C1 segment of cervical spinal cord (tissue), 14 donors: Measurements from ENCODE around the gene PRODH2.
"Not testable (repeated sequence)": the region's sequence is repeated elsewhere in the genome, so short reads cannot be mapped to it uniquely, and the experiment has no call there.

Source experiments
- DNase-seq, 14 donors: peaks; one replicate each; lab custom pipeline; 2025; lab: John Stamatoyannopoulos, UW

The PRODH2 gene

DNA sequence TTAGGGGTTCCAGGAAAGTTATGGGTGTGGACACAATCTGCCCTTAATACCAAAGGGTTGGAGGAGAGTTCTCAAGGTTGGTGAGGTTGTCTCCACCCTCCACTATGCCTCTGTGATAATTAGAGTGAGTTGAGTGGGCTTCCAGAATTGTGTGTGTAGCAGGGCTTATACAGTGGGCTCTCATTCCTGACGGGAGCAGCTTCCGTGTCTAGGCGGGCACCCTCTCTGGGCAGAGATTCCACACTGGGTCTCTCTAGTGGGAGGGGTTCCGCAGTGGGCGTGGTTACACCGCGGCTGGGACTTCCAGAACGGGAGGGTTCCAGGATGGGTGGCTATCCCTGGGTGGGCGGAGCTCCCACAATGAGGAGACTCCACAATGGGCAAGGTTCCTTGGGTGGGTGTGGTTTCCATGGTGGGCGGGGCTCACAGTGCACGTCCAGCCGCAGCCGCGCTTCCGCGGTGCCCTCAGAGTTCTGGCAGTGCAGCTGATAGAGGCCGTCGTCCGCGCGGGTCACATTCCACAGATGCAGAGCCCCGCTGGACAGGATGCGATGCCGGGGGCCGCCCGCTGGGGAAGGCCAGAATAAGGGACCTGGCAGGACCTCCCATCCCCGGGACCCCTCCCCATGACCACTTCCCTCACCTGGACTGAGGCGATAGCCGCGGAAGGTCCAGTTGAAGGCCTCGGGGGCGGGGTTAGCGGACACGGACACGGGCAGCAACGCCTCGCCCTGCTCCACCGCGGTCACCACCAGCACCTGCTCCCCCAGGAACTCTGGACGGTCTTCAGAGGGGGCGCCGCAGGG is 31.2 kb upstream of the PRODH2 start:
- DNase-seq, result no peak

DNA sequence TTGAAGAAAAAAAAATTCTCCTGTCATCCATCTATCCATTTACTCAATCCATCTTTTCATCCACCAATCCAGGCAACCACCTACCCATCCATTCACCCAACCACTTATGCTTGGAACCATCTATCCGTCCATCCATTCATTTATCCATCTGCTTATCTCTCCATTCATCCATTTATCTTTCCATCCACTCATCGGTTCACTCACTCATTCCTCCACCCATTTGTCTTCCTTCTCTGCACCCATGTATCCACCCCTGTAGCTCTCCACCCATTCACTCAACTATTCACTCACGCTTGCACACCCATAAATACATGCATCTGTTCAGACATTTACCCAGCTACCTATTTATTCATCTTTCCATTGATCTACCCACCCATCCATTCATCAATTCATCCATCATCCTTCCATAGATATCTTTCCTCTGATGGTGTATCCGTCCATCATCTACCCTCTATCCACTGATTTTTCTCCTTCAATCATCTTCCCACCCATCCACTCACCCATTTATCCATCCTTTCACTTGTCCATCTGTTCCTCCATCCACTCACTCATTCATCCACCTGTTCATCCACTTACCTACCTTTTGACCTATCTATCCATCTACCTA is 30.1 kb upstream of the PRODH2 start:
- no peak for DNase-seq

DNA sequence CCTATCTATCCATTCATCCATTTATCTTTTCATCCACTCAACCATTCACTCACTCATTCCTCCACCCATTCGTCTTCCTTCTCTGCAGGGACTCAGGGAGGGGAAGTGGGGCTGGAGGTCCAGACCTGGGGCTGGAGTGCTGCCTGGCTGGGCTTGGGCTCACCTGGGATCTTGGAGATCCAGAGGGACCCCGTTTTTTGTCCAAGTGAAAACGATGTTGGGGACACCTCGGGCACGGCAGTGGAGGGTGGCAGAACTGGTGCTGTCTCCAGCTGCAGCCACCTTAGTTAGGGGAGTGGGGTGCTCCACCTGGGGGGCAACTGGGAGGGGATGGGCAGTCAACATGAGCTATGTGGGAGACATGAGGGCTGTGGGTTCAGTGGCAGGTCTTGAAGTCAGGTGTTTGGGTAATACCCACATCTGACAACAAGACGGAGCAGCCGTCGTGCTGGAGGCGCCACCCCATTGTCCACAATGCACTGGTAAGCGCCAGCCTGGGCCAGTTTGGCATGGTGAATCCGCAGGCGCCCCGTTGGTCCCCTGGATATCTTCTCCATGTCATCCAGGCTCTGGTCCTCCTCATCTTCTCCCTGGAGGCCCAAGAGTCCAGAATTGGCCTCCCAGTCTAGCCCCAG is 29.4 kb upstream of the PRODH2 start:
- no peak for DNase-seq

DNA sequence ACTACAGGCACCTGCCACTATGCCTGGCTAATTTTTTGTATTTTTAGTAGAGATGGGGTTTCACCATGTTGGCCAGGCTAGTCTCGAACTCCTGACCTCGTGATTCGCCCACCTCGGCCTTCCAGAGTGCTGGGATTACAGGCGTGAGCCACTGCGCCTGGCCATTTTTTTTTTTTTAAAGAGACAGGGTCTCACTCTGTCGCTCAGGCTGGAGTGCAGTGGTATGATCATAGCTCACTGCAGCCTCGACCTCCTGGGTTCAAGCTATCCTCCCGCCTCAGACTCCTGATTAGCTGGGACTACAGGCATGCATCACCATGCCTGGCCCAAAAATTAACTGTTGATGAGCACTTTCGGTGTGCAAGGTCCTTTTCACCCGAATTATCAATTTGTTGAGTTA is 23.5 kb upstream of the PRODH2 start:
- DNase-seq, result not testable (repeated sequence)

DNA sequence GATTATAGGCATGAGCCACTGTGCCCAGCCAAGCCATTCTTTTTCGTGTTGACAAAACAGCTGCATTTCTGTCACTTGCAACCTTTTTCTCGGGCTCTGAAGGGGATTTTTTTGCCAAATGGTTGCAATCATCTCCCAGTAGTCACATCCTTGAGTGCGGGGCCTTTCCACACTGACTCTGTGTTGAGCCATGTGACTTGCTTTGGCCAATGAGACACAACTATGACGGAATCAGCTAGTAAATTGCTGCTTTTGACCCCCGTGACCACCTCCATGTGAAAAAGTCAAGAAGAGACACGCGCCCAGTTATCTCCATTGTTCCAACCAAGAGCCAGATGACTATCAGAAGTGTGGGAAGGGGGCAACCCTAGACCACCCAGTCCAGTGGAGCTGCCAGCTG is 21.3 kb upstream of the PRODH2 start:
- no peak for DNase-seq

DNA sequence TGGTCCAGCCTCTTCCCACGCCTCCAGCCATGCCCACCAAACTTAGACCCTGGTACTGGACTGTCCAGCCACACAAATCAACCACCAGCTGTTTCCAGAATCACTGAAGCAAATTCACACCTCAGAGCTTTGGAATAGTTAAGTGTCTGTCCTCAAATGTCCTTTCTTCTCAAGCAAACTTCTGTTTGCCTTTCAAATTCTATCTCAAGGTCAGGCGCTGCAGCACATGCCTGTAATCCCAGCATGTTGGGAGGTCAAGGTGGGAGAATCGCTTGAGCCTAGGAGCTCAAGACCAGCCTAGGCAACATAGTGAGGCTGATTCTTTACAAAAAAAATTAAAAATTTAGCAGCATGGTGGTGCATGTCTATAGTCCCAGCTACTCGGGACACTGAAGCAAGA is 19.4 kb upstream of the PRODH2 start:
- DNase-seq, result no peak

DNA sequence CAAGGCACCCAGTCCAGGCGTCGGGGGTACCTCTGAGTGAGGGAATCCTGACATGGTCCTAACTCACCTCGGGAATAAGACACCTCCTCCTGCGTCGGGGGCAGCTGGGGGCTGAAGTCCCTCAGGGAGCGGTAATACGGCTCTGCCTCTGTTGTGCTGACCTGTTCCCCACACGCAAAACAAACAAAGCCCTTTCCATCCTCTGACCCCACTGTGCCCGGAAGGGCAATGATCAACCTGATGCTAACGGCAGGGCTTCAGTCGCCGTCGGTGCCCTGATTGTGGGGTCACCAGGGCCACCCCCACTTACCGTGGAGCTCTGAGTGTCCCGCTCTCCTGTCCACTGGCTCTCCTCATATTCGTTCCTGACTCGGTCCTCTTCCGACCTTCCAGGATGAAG is 18.3 kb upstream of the PRODH2 start:
- DNase-seq, result no peak

DNA sequence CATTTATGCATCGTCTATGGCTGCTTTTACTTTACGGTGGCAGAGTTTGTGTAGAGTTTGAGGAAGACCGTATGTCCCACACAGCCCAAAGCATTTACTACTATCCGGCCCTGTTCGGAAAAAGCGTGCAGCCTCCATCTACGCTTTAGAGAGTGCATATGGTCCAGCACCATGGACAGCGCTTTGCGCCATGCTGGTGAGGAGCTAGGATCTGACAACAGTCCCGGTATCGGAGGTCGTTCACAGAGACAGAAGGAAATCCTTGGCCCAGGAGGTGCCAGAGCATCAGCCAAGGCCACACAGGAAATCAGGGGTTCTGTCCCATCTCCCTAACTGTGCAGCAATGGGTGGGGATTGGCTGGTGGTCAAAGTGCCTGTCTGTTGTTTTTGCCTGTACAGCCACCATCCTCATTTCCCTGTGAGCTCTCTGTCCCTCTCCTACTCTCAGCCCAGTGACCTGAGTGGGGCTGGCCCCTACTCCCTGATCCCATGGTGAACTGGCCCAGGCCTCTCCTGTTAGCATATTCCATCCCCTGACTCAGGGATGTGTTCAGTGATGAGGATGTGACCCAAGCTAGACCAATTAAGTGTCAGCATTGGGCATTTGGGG is 16.2 kb upstream of the PRODH2 start:
- DNase-seq, result peak in 4 of 14 donors; percentile 3 to 27 (median 14)

DNA sequence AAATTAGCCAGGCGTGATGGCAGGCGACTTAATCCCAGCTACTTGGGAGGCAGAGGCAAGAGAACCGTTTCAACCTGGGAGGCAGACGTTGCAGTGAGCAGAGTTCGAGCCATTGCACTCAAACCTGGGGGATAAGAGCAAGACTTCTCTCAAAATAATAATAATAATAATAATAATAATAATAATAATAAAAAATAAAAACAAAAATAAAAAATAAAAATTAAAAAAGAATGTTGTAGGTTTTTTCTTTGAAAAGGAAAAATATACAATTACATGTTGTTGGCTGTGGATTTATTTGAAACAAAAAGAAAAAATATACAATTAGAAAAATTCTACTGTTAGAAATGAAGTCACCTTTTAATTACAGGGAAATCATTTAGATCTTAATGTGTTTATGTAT is 11.5 kb upstream of the PRODH2 start:
- DNase-seq, result no peak

DNA sequence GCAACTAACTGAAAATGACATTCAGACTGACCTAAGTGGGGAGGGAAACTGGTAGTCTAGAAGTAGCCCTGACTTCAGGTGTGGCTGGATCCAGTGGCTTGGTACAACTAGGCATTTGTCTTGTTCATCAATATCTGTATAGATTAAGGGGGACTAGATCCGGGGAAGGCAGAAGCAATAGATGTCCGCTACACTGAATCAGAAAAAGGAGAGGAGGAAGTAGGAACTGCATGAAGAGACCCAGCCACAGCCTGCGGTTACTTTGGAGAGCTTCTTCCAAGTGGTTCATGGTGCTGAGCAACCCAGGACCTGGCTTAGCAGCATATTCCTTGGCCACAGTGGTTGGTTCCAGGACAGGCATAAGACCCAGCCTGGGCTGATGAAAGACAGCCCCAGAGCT is 9.9 kb upstream of the PRODH2 start:
- DNase-seq, result no peak

DNA sequence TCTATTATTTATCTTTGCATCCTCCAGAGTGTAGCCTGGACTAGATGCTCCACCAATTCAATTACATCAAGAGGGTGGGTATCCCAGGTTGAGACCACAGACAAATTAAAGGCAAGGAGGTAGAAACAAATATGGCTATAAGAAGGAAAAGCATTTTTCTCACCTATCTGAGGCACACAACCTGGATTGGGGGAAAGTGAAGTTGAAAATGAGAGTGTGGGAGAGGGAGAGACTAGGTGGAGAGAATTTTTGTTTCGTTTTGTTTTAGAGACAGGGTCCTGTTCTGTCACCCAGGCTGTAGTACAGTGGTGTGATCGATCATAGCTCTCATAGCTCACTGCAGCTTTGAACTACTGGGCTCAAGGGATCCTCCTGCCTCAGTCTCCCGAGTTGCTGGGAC is 5.8 kb upstream of the PRODH2 start:
- DNase-seq, result no peak

DNA sequence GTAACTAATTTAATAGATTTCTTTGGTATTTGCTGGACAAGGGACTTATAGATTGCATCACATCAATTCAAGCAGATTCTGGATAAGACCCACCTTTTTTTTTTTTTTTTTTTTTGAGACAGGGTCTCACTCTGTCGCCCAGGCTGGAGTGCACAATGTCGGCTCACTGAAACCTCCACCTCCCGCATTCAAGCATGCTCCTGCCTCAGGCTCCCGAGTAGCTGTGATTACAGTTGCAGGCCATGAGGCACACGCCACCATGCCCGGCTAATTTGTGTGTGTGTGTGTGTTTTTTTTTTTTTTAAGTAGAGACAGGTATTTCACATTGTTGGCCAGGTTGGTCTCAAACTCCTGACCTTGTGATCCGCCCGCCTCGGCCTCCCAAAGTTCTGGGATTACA is 4.2 kb upstream of the PRODH2 start:
- no peak for DNase-seq

DNA sequence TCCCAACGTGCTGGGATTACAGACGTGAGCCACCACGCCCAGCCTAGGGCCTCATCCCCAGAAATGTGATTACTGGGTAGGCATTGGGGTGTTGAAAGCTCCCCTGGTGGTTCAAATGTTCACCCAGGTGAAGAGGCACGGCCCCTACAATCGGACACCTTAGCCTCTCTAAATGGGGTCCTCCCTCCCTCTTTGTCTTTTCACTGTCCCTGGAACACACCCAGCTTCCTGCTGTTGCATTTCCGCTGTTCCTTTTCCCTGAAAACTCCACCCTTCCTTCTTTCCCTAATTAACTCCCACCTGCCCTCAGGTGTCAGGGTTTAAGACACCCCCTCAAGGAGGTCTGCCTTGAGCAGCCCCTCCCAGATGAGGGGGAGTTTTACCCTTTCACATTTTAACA is 3.6 kb upstream of the PRODH2 start:
- no peak for DNase-seq

DNA sequence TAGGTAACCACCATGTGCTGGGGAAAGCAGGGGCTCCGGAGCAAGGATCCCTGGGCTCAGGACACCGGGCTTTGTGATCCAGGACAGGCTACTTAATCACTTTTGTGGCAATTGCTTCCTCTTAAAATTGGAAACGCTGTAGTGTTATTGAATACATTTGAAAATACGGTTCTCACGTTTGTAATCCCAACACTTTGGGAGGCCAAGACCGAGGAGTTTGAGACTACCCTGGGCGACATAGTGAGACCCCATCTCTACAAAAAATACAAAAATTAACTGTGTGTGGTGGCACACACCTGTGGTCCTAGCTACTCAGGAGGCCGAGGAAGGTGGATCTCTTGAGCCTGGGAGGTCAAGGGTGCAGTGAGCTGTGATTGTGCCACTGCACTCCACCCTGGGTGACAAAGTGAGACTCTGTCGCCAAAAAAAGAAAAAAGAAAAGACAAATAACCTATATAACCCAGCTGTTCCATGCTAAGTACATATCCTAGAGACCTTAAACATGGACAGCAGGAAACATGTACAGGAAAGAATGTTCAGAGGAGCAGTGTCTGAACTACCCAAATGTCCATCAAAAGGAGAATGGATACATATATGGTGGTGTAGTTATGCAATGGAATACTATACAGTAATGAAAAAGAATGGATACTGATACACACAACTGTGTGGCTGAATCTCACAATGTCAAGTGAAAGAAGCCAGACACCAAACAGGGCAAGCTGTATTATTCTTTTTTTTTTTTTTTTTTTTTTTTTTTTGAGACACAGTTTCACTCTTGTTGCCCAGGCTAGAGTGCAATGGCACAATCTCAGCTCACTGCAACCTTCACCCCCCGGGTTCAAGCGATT is 622 bp upstream of the PRODH2 start:
- DNase-seq, result no peak

DNA sequence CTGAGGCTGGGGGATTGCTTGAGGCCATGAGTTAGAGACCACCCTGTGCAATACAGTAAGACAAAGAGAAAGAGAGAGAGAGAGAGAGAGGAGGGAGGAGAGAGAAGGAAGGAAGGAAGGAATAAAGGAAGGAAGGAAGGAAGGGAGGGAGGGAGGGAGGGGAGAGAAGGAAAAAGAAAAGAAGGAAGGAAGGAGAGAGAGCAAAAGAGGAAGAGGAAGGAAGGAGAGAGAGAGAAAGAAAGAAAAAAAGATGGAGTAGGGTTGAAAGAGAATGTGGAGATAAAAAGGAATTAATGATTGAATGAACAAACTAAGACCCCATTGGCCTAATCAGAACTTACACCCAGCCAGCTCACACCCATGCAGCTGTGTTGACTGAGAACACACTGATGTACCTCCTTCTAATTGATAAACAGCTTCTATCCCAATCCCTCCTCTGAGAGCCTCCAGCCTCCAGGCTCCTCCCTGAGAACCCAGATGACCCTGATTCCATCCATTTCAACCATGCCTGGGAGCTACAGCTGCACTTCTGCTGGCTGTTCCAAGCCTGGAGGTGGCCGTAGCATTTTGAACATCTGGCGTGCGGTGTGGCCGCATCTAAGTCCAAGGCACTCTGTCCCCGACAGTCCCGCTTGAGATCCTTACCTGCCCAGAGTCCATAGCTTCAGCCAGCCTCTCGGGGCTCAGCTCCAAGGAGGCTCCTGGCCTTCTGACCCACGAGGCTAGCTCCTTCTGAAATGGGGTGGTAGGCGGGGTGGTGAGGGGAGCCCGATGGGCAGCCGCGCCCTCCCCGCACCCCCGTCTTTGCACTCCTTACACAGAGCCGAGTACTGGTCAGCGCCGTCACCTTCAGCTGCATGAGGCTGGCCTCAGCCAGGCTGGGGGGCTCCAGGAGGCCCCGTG is 1.1 kb downstream of the PRODH2 start:
- no peak for DNase-seq

DNA sequence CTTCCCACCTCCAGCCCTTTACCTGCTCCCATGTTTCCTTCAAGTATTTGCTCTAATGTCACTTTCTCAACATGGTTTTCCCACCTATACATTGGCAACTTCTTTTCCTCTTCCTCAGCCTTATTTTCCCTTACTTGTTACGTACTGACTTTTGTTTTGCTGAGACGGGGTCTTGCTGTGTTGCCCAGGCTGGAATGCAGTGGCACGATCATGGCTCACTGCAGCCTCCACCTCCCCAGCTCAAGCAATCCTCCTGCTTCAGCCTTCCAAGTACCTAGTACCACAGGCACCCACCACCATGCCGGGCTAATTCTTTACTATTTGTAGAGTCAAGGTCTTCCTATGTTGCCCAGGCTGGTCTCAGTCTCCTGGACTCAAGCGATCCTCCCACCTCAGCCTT is 5.0 kb downstream of the PRODH2 start:
- no peak for DNase-seq

DNA sequence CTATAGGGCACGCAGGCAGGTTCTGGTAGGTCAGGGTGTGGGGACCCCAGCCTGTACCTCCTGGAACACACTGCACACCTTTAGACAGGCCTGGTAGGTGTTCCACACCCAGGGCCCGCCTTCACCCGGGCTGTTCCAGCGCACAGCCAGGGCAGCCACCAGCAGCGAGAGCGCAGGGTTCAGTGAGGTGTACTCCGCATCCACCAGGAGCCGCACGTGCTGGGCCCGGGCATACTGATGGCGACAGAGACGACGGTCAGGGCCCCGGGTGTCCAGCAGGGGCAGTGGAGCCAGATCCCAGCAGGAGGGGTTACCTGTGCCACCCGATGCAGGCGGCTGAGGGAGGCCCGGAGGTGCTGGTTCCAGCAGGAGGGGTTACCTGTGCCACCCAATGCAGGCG is 6.0 kb downstream of the PRODH2 start:
- no peak for DNase-seq

DNA sequence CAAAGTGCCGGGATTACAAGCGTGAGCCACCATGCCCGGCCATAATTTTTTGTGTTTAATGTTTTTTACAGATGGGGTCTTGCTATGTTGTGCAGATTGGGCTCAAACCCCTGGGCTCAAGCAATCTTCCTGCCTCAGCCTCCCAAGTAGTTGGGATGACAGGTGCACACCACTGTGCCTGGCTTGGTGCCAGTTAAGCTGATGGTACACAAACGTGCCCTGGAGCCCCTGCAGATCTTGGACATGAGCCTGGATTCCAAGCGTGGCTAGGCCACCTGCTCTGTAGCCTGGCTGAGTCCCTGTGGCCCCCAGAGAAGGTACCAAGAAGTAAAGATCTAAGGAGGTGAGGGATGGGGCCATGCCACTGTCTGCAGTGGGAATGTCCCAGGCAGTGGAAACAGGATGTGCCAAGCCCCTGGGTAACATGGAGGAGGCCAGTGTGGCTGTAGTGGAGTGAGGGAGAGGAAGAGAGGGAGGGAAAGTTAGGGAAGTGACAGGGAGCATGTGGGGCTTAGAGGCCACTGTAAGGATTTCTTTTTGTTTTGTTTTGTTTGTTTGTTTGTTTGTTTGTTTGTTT is 7.0 kb downstream of the PRODH2 start:
- no peak for DNase-seq

DNA sequence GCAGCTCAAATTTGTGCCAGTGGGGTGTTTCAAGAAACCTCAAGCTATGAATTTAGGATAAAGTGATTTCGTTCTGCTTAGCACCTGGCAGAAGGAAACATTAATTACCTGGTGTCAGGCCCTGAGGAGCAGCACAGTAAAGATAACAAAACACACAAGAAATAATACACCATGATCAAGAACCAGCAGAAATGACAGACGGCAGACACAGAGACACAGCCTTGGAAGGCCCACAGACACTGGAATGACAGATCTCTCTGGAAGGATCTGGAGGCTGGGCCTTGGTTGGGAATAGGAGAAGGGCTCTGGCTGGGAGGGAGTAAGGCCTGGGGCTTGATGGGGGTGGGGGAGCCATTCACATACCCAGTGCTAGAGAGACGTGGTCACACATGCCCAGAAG is 10.8 kb downstream of the PRODH2 start:
- no peak for DNase-seq

DNA sequence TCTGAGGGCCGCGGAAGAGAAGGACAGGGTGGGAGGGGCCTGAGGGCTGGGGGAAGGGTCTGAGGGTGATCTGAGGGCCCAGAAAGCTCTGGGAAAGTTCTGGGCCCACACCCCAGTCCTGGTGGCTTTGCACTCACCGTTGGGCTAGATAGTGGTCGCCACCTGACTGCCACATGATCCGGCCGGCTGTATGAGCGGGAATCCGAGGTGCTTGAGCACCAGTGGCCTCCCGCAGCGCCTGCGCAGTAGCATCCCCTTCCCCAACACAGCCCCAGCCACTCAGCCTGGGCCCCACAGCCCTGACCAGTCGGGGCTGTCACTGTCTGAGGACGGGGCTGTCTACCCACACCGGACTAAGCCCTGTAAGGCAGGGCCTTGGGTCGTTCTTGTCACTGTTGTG is 15.0 kb downstream of the PRODH2 start:
- DNase-seq, result peak in 7 of 14 donors; percentile 18 to 49 (median 24)
